HG03196 (cell line): ENCODE measurements around the gene CSTPP1.

Experiments used
- ATAC-seq: cut with Tn5 transposase; IDR thresholded peaks from one replicate; pipeline ENCODE4 v1.9.1; 2021; ENCODE audit not compliant: unreplicated experiment

CSTPP1 gene

DNA sequence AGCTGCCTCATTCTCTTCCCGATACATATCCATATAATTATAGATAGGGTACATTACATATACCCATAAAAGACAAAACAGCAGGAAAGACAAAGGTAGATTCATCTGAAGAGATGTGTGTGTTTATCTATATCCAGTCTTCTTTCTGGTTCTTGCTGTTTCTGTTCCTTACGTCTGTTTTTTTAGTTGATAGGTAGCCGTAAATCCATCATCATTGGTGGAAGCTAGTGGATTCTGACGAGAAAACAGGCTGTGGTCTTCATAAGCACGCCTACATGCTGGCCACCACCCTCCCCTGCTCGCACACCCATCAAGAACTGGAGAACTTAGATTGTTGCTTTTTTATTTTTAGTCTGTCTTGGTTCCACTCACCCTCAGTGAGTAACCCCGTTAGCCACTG, 188.5 kb downstream of the CSTPP1 start:
- ATAC-seq: no peak

DNA sequence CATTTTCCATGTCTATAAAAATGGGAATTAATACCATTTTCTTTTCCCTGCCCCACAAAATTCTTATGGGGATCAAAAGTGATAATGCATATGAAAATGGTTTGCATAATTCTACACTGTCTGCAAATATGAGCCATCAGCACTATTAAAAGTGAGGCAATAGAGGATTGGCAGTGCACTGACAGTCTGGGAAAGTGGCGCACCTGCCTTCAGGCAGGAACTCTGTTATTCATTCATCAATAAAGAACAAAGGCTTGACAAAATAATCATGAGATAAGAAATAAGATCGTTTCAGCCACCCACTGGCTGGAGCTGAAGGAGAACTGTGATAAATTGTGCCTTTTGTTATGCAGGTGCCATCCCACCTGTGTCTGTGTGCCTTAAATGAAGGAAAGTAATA, 190.7 kb downstream of the CSTPP1 start:
- no peak for ATAC-seq

DNA sequence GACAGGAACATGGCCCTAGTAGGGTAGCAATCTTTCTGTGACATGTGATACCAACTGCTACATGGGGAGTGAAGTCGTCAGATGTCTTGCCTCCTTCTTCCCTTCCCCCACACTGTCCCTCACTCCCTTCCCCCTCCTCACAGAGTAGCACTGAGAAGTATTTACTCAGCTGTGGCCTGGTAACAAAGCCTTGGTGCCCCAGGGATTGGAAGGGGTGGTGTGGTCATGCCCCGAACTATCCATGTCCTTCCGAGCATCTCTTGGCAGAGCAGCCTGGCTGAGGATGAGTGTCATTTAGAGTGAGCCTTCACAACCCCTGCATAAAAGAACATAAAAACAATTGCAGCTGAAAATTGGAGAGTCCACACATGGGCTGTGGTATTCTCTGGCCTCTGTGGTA, 194.0 kb downstream of the CSTPP1 start:
- ATAC-seq: no peak

DNA sequence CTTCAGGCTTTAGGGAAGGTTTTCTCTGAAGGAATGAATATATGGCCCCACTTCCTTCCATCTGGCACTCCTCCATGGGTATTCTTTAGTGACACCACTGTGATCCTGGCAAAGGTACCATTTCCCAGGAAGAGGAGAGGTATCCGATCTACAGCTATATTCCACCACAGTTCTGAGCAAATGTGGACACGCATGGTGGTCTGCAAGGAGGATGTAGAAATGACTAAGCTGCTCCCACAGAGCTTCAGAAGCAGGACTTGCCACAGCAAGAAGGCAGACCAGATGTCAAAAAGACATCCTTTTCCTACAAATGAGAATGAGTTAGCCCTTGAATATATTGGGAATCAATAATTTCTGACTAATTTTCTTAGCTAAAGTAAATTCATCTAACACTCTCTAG, 194.6 kb downstream of the CSTPP1 start:
- no peak for ATAC-seq

DNA sequence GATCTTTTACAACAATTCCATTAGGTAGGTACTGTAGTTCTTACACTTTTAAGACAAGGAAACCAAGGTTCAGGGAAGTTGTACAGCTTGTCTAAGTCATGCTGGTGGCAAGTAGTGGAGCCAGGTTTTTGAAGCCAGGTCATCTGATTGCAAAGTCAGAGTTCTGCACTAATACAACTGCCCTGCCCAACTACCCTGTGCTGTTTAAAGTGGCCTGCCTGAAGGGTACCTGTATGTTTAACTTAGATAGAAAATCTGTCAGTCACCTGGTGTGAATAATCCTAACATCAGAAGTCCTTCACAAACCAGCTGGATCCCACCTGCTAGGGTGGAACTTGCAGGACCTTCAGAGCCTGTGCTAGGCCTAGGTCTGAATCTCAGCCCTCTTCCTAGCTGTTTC, 195.9 kb downstream of the CSTPP1 start:
- no peak for ATAC-seq

DNA sequence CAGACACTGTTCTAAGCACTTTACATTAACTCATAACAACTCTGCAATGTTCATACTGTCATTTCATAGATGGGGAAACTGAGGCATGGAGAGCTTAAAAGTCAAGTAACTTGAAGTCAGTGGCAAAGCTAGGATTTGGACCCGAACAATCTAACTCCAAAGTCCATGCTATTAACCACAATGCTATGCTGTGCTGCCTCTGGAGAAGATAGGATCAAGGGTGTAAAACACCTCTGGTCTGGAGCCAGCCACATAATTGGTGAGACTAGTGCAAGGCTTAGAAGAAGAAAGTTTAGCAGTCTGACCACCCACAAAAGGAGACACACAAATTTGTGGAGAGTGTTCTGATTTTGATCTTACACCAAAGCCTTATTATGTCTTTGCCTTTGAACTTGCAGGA, 196.4 kb downstream of the CSTPP1 start:
- no peak for ATAC-seq

DNA sequence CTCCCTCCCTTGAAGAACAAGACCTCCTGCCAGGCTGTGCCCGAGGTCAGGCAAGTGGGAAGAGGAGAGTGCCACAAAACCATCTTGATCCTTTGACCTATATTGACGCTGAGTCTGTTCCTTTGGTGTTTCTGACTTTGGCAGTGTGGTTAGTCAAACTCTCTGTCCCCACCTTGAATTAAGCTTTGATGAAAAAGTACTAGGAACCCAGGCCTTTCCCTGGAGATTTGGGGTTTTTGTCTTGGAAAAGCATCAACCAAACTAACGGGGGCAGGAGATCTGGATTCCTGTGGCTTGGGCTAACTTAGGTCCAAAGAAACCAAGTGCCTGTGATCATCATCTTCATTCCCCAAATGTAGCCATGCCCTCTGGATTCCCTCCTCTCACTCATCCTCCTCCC, 199.8 kb downstream of the CSTPP1 start:
- no peak for ATAC-seq

DNA sequence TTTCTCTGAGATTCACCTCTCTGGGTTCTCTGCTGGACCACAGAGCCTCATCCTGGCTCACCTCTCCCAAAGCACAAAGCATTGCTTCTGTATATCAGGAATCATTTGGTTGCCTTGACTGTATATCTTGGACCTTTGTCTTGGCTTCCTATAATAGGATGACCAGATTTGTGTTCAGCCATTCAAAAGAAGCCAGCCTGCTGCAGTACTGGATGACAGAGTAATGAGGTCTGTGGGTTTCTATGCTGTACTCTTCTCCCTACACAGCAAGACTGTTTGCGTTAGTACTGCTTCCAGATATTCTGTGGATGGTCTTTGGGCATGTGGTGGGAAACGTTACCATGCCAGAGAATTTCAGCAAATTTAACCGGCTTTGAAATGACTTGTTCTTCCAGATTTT, 200.4 kb downstream of the CSTPP1 start:
- ATAC-seq: no peak

DNA sequence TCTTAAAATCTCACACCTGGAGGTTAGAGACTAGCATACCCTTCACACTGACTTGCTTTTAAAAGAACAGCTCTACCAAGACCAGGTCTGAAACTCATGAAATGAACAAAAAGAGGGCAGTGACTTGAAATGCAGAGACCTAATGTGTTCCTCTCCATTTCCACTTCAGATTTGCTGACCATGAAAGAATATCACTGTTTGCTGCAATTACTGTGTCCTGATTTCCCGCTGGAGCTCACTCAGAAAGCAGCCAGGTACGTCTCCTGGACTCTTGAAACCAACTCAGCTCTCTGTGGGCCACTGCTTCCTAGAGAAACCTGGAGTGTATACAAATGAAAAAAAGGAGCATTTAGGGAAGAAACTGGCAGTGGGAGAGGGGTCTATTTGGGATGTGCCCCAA, 200.9 kb downstream of the CSTPP1 start:
- ATAC-seq: no peak

DNA sequence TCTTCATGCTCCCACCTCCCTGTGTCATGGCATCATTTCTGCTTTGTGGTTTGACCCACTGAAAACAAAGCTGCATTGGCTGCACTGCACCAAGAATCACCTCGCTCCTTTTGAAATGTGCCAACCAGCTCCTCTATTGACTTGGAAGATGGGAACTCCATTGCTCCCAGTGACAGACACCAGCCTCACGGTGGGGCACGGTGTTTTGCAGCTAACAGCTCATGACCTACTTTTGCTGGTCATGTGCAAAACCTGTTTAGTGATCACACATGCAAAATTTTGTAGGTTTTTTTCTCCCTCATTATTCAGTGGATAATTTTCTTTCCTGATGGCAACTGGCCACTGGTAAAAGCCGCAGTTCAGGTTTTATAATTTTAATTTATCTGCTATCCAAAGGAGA, 203.3 kb downstream of the CSTPP1 start:
- no peak for ATAC-seq

DNA sequence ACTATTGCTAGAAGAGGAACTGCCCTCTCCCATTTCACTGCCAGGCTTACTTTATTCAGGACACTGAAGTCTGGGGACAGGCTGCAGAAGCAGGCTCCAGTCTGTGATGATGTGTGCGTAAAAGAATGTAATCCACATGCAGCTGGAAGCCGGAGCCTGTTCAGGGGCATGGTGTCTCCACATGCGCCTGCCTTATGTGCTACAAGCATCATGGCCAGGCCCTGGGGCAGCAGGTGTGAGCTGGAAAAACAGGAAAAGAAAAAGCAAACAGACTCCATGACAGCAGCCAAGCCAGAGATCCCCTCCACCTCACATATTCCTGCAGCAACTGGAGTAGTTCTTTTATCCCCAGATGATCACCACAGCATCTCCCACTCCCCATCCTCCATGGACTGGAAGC, 206.8 kb downstream of the CSTPP1 start:
- ATAC-seq: no peak

DNA sequence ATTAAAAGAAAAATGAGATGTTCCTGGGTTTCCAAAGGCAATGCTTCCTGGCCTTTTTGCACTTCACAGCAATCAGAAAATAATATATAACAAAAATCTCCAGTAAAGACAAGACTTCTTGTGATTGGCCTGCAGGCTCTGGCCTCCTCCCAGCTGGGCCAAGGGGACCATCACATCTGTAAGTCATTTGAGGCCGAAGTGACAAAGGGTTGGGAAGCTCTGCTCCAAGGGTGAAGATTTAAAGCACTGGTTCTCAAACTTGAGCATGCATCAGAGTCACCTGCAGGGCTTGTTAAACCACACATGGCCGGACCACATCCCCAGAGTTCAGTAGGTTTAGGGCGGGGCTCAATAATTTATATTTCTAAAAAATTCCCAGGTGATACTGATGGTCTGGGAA, 208.0 kb downstream of the CSTPP1 start:
- ATAC-seq: no peak

DNA sequence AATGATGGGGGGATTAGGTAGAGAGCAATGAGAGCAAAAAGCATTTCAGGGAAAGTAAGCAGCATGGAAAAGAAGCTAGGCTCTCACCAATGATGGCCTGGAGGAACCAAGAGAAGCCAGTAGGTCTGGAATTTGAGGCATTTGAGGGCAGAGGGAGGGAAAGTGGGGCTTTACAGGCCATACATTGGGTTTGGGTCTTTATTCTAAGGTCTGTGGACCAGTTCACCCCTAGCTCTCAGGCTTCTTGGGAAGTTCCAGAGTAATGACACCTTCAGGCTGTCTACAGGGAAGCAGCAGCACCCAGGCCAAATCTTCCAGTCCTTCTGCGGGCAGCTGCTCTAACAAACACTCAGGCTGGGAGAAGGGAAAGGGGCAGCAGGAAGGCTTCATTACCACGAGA, 210.7 kb downstream of the CSTPP1 start:
- ATAC-seq: no peak

DNA sequence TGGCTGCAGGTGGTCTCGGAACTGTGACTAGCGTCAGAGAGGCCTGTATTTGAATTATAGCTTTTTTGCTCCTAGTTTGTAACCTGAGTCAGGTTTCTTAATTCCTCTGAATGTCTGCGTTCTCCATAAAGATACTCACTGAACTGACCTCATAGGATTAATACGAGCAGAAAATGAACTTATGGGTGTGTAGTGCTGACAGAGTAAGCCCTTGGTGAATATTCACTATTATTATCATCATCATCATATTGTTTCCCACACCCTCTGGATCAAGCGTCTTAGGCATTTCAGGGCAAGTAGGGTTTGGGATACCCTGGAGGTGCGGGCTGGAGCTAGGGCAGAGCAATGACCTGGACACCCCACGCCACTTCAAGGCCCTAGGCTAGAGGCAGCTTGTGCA, 211.1 kb downstream of the CSTPP1 start:
- ATAC-seq: no peak

DNA sequence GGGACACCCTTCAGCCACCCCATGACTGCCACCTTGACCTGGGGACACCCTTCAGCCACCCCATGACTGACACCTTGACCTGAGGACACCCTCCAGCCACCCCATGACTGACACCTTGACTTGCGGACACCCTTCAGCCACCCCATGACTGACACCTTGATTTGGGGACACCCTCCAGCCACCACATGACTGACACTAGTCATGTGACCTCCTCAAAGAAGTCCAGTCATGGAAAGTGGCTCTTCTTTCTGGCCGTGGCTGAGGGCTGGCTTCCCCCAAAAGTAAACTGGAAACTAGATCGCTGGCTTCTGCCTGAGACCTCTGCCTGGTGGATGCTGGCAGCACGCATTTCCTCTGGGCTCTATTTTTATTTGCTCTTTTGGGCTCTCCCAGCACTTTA, 211.7 kb downstream of the CSTPP1 start:
- ATAC-seq: no peak

DNA sequence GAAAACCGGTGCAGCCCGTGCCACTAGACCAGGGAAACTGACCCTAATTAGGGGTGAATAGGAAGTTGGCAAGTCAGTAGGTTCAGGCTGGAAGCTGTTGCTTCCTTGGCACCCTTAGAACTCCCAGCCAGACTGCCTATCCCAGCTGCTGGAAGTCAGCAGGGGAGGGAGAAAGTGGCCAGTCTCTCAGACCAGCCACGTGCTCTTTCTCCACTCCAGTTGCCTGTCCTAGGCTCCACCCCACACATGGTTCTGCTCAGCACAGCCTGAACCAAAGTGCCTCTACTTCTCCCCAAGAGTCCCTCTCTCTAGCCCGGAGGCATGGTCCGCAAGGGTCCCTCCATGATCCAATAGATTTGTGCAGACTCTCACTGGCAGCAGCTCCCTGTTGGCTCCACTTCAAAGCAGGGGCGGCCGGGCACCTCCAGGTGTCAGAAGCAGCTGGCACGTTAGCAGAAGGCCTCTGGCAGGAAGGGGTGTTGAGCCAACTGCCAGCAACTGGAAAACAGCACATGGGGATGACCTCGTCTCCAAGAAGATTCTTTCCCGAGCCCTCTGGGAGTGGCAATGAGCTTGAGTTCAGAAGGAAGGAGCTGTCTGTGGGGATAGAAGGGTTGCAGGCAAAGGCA, 212.5 kb downstream of the CSTPP1 start:
- no peak for ATAC-seq

DNA sequence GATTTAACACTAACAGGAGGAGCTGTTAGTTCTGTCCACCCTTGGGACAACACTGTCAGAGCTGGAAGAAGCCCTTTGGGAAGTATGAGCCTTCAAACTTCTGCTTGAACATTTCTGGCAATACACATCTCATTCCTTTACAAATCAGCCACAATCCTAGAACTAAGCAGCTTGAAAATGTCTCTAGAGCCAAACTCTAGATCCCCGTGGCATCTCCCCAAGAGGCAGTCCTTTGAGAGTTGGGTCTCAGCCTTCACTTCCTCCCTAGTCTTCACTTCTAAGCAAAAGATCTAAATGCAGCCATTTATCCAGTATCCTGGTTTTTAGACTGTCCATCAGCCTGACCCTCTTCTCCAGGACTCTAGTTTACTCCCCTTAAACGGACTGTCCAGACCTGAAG, 213.2 kb downstream of the CSTPP1 start:
- ATAC-seq: no peak

DNA sequence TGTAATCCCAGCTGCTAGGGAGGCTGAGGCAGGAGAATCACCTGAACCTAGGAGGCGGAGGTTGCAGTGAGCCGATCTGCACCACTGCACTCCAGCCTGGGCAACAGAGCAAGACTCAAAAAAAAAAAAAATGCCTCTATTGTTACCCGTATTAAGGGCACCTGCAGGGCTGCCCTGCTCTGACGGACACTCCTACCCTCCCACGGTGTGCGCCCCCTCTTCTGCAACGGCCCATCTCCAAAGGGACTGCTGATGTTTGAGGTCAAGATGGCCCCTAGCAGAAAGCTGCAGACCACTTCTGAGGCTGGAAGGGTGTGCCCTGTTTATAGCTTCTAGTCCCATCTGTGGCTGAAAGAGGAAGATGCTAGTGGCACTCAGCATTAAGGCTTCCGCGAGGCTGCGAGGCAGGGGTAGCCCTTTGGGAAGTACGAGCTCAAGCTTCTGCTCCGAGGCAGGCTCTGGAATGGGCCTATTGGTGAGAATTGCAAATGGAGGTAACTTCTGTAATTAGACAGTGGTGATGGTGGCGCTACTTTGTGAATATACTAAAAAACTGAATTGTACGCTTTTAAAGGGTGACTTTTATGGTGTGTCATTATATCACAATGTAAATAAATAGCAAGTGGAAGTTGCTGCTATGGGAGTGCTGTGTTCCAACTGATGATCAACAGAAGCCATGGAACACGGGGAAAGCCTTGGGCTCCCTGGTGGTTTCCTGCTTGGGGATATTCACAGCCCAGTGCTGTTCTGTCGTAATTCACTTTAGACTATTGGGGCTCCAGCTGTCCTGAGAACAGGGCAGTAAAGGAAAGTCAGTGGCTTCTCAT, 215.8 kb downstream of the CSTPP1 start:
- no peak for ATAC-seq

DNA sequence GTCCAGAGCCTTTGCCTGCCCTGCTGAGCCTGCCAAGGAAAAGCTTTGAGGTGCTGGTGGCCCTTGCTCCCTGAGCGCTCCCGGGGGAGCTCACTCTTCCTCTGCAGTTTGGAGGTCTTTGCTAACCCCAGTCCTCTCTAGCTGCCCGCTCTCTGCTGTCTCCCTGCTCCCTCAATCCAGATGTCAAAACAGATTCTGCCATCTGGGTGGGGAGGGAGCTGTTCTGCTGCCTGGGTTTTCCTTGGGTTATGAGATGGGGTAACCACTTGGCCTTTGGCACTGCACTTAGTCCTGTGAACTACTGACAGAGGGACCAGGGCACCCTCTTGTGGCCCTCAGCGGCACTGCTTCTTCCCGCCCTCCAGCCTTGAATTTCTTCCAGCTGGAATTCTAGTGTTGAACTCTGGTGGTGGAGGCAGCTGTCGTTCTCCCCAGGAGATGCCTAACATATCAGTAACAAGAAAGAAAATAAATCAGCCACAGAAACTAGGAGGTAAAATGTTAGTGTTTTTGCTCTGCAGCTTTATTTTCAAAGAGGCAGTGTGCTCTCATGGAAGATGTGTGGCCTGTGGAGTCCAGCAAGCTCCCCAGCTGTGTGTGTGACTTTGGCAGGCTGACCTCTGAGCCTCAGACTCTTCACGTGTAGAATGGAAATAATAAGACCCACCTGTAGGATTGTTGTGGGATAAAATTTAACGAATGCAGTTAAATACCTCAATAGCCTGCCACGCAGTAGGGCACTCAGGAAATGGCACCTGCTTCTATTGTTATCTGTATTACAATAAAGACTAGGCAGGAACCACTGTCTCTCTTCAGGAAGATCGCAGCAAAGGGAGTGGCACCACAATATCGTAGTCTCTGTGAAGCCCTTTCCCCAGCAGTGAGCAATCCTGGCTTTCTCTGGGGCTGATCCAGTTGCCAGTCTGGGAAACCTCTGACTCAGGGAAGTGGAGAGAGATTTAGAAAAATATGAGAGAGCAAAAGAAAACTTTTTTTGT, 216.7 kb downstream of the CSTPP1 start:
- no peak for ATAC-seq

DNA sequence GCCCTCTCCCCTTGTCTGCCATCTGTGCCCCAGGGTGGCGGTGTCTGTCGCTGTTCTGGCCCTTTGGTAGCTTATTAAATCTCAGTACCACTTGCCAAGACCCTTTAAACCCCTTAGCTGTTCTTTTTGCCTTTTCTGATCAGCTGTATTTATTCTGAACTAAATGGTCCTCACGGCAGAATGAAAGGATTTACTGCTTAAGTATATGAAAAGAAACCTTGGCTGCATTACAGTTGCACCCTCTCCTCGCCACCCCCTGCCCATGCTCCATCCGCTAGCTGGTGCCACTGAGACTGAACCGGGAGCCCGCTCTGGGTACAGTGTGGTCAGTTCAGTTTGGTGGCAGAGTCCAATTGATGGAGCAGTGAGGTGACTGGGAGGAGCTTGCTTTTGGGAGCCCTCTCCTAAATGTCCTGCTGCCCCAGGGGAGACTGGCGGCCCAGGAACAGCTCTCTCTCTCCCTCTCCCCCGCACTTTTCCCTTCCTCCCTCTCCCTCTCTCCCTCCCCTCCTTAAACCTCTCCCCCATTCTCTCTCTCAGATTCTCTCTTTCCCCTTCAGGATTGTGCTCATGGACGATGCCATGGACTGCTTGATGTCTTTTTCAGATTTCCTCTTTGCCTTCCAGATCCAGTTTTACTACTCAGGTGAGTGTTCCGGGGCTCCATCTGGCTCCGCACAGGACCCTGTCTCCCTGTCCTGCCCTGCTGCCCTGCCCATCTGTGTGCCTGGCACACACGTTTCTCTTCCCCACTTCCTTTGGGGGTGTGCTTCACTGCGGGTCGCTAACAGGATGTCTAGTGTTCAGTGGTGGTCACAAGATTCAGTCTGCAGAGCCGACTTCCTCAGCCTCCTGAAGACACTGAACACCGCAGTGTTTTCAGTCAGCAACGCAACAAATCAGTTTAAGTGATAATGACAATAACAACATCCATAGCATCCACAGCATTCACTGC, 218.3 kb downstream of the CSTPP1 start:
- ATAC-seq: no peak

DNA sequence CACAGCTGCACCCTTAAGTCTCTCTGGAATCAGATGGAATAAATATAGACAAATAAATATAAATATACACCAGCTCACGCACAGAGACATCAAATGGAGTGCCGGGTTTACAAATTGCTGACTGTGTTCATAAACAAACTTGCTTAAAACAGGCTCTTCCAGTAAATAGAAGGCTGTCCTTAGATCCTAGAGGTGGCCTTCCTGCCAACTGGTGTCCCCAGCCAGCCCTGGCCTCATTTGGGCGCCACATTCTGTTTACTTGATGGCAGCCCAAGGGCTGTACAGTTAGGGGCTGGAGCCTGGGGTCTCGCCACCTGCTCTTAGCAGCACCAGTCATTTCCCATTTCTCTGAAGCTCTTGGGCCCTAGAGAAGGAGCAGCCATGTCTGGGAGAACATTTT, 219.3 kb downstream of the CSTPP1 start:
- no peak for ATAC-seq
